HepG2 (cell line): ENCODE measurements around the gene KLF11. TPM values are rescaled to one million over a fixed set of nuclear protein-coding genes. Genes with fewer than 3 reads are reported as not detected.
"Not testable (repeated sequence)": the region's sequence is repeated elsewhere in the genome, so short reads cannot be mapped to it uniquely, and the experiment has no call there.

Experiments used
- ATAC-seq: fragments of 200-7000 bp; cut with Tn5 transposase; 3 replicates; pipeline ENCODE4 v1.9.1; 2020; ENCODE audit warnings: mild to moderate bottlenecking, moderate library complexity
- BruUV-seq: library from RNA; stranded (reverse); fragments of 400-500 nt; replicated peaks from 2 replicates; lab custom pipeline; 2021; lab: Mats Ljungman, UMichigan
- CTCF ChIA-PET: fragments of 300-600 bp; formaldehyde crosslinking; extraction: SDS; loops from one replicate; lab custom pipeline; 2021; ENCODE audit warnings: low total read pairs, inconsistent platforms, low intra/inter-chr PET ratio; lab: Yijun Ruan, JAX
- POLR2A ChIA-PET: fragments of 350-600 bp; sonication (Branson Sonifier 250); formaldehyde crosslinking; loops from one replicate; lab custom pipeline; 2020; ENCODE audit warnings: antibody characterized with exemption, inconsistent platforms; lab: Yijun Ruan, JAX
- DNase-seq: peaks from one replicate; pipeline ENCODE4 v3.0.0-alpha.2; 2015; ENCODE audit warnings: low spot score
- FAIRE-seq: peaks from 3 replicates; lab custom pipeline; 2011; peaks lifted over from hg19 to GRCh38; lab: Jason Lieb, UNC
- H2AFZ ChIP-seq: one replicate; pipeline ENCODE4 v1.6.1; 2011; ENCODE audit warnings: low read length, inconsistent platforms
- H3K27ac ChIP-seq: fragments of 300-600 bp; 3 replicates; pipeline ENCODE4 v1.8.0; 2011; ENCODE audit warnings: mixed run types, mild to moderate bottlenecking, mixed read lengths, low read length, inconsistent platforms; ENCODE audit not compliant: insufficient read depth; ENCODE audit errors: extremely low read length
- H3K27me3 ChIP-seq, 2 experiments: fragments of 200-600 bp in 1 of 2; 2 replicates in 1 of 2; 3 replicates in 1 of 2; pipeline versions ENCODE4 v1.6.0 to v1.8.0; 2011; ENCODE audit warnings: low read length in 2 of 2, mild to moderate bottlenecking in 2 of 2, moderate library complexity in 2 of 2, inconsistent platforms in 1 of 2; ENCODE audit not compliant: insufficient read depth in 2 of 2, control insufficient read depth in 1 of 2
- H3K36me3 ChIP-seq, 2 experiments: fragments of 200-600 bp in 1 of 2; replicated peaks in 1 of 2; 2 replicates in 1 of 2; 3 replicates in 1 of 2; pipeline versions ENCODE4 v1.5.1 to v1.8.0; 2011; ENCODE audit warnings: low read length in 2 of 2, inconsistent platforms in 1 of 2; ENCODE audit not compliant: insufficient read depth in 2 of 2, control insufficient read depth in 1 of 2
- H3K4me1 ChIP-seq: 2 replicates; pipeline ENCODE4 v1.5.1; 2012; ENCODE audit warnings: low read length, inconsistent platforms; ENCODE audit not compliant: insufficient read depth
- H3K4me2 ChIP-seq: 2 replicates; pipeline ENCODE4 v1.6.0; 2011; ENCODE audit warnings: low read depth, low read length, inconsistent platforms
- H3K4me3 ChIP-seq, 3 experiments: fragments of 200-600 bp in 1 of 3; sonication (generic), shearing (Covaris generic) in 1 of 3; replicated peaks in 1 of 3; 2 replicates each; pipeline ENCODE4 v1.5.1; 2011 to 2016; ENCODE audit warnings: low read length in 3 of 3, inconsistent platforms in 2 of 3, low read depth in 2 of 3, mild to moderate bottlenecking in 2 of 3, control low read depth in 1 of 3, mixed read lengths in 1 of 3; ENCODE audit not compliant: insufficient read depth in 1 of 3
- H3K79me2 ChIP-seq: one replicate; pipeline ENCODE4 v1.6.1; 2011; ENCODE audit warnings: low read length, inconsistent platforms; ENCODE audit not compliant: insufficient read depth
- H3K9ac ChIP-seq: 2 replicates; pipeline ENCODE4 v1.6.0; 2011; ENCODE audit warnings: mild to moderate bottlenecking, low read depth, low read length, inconsistent platforms; ENCODE audit not compliant: insufficient read depth
- H3K9me3 ChIP-seq: 2 replicates; pipeline ENCODE4 v1.5.1; 2012; ENCODE audit warnings: mild to moderate bottlenecking, low read length
- H4K20me1 ChIP-seq: 2 replicates; pipeline ENCODE4 v1.6.0; 2011; ENCODE audit warnings: inconsistent platforms, mild to moderate bottlenecking, low read length, moderate library complexity; ENCODE audit not compliant: insufficient read depth
- ATF7-NPFF ChIP-seq: sonication (generic); formaldehyde crosslinking; IDR thresholded peaks from 2 replicates; pipeline ENCODE4 v1.8.1; 2023; ENCODE audit warnings: mild to moderate bottlenecking, low read depth, missing genetic modification reagents, moderate library complexity
- MYC ChIP-seq: sonication (generic); formaldehyde crosslinking; IDR thresholded peaks from 2 replicates; pipeline ENCODE4 v1.9.0; 2021; ENCODE audit warnings: missing genetic modification reagents, borderline replicate concordance
- WGBS: methylation state at CpG from one replicate; pipeline ENCODE4 v1.1.6; 2017; ENCODE audit warnings: low lambda C conversion rate; 5-methylcytosine and 5-hydroxymethylcytosine counted together
- in situ Hi-C: cut with HindIII; loops from 2 replicates; pipeline ENCODE4 v1.10.0; 2017; ENCODE audit warnings: low pct_unique_long_range_greater_than_20kb; ENCODE audit not compliant: extremely low pct_ligation_motif_present
- intact Hi-C: fragments of 100-400 bp; cut with micrococcal nuclease; formaldehyde crosslinking; loops from one replicate; pipeline ENCODE4 v1.10.0; 2022; ENCODE audit not compliant: unreplicated experiment
- polyA plus RNA-seq, 8 experiments: library from polyadenylated mRNA; depleted of rRNA in 3 of 8; stranded (reverse) in 7 of 8; unstranded in 1 of 8; fragments of >200 nt; fragmentation: Illumina TruSeq in 4 of 8; extraction: Trizol in 4 of 8; gene quantifications; 2 replicates each; pipeline versions ENCODE4 v1.2.1 to v1.2.3, GENCODE V29; 2011 to 2016; ENCODE audit warnings: low read depth in 4 of 8, missing spikeins in 1 of 8, mixed read lengths in 1 of 8; ENCODE audit not compliant: insufficient read depth in 1 of 8
- total RNA-seq, 5 experiments: library from RNA; depleted of rRNA; stranded (reverse); fragments of >200 nt; fragmentation: Illumina TruSeq; extraction: Trizol; gene quantifications; 2 replicates each; pipeline ENCODE4 v1.2.3, GENCODE V29; 2016; ENCODE audit warnings: low read depth in 1 of 5

KLF11 gene
- total and polyA plus RNA-seq, 2 of the 13 experiments (the other 11 are each of a cell fraction or from before 2014, with no cell fraction given): 2.5 to 11.8 TPM

DNA sequence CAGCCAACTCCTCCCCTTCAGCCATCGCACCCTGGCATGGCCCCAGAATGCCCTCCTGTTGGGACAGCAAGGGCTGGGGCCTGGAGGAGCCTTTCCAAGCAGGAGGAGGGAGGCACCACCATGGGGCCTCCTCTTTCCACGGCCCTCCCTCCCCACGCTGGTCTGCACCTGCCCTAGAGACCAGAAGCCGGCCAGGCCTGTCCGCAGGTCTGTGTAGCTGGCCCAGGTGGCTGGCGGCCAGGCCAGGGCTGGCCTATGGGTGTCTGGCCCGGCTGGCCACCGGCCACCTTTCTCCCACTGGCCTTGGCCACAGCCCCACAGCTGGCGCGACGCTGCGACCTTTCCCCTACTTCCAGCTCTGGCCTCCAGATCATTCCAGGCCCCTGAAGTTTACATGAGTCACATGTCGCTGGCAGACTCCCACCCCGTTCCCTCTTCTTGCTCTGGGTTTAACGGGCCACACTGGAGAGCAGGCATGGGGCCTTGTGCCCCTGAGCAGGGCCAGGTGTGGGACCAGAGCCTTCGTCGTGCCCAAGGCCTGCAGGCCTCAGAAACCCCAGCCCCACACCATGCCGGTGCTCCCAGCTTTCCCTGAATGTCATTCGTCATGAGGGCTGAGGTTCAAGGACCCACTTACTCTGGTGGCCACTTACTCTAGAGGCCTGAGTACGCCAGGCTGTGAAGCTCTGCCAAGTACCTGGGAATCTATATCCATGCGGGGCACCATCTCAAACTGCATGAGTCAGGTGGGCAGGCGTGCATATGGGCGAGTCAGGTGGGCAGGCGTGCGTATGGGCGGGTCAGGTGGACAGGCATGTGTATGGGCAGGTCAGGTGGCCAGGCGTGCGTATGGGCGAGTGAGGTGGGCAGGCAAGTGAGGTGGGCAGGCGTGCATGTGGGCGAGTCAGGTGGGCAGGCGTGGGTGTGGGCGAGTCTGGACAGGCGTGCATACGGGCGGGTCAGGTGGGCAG, 33.3 kb upstream of the KLF11 start (continued):
- TF ChIP-seq ATF7-NPFF (CRISPR knock-in tag): 0 out of 2 replicates have a peak, but pooled peaks have one; percentile 28
- TF ChIP-seq MYC (CRISPR knock-in tag): peak; percentile 20; the same call in 1 of the 2 replicates

DNA sequence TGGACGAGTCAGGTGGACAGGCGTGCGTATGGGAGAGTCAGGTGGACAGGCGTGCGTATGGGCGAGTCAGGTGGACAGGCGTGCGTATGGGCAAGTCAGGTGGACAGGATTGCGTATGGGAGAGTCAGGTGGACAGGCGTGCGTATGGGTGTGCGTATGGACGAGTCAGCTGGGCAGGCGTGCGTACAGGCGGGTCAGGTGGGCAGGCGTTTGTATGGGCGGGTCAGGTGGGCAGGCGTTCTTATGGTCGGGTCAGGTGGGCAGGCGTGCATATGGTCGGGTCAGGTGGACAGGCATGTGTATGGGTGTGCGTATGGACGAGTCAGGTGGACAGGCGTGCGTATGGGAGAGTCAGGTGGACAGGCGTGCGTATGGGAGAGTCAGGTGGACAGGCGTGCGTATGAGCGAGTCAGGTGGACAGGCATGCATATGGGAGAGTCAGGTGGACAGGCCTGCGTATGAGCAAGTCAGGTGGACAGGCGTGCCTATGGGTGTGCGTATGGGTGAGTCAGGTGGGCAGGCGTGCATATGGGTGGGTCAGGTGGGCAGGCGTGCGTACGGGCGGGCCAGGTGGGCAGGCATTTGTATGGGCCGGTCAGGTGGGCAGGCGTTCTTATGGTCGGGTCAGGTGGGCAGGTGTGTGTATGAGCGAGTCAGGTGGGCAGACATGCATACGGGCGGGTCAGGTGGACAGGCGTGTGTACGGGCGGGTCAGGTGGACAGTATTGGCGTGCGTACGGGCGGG, 32.3 kb upstream of the KLF11 start:
- not testable (repeated sequence) for FAIRE-seq

DNA sequence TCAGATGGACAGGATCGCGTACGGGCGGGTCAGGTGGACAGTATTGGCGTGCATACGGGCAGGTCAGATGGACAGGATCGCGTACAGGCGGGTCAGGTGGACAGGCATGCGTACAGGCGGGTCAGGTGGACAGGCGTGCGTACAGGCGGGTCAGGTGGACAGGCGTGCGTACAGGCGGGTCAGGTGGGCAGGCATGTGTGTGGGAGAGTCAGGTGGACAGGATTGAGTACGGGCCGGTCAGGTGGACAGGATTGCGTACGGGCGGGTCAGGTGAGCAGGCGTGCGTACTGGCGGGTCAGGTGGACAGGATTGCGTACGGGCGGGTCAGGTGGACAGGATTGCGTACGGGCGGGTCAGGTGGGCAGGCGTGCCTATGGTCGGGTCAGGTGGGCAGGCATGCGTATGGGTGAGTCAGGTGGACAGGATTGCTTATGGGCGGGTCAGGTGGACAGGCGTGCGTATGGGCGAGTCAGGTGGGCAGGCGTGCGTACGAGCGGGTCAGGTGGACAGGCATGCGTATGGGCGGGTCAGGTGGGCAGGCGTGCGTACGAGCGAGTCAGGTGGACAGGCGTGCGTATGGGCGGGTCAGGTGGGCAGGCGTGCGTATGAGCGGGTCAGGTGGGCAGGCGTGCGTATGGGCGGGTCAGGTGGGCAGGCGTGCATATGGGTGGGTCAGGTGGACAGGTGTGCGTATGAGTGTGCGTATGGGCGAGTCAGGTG, 31.6 kb upstream of the KLF11 start:
- H3K4me2 ChIP-seq, FAIRE-seq, DNase-seq, H3K27ac ChIP-seq, H4K20me1 ChIP-seq, CTCF ChIA-PET, intact Hi-C loops, in situ Hi-C loops, H2AFZ ChIP-seq, ATAC-seq, H3K36me3 ChIP-seq, BruUV-seq, H3K9ac ChIP-seq, H3K9me3 ChIP-seq, H3K4me3 ChIP-seq, H3K79me2 ChIP-seq, POLR2A ChIA-PET: not testable (repeated sequence)
- 85% methylated on average over 54 of the region's 61 CpGs for WGBS
- peaks cover 28% of the 10 kb centered on the region for H3K4me1 ChIP-seq
- H3K27me3 ChIP-seq: peaks cover 0 to 13% of the 10 kb centered on the region in 2 experiments; a peak in 2 of 5 replicates

More for the DNA sequence above, 32.3 kb upstream of the KLF11 start:
- CTCF ChIA-PET, H3K27me3 ChIP-seq, ATAC-seq, H4K20me1 ChIP-seq, intact Hi-C loops, POLR2A ChIA-PET, H3K36me3 ChIP-seq, H3K79me2 ChIP-seq, DNase-seq, H3K9me3 ChIP-seq, H3K4me3 ChIP-seq, H3K9ac ChIP-seq, H3K4me2 ChIP-seq, H3K27ac ChIP-seq, BruUV-seq, in situ Hi-C loops, H2AFZ ChIP-seq: not testable (repeated sequence)
- WGBS: 85% methylated on average over 52 of the region's 52 CpGs
- peaks cover 27% of the 10 kb centered on the region for H3K4me1 ChIP-seq

DNA sequence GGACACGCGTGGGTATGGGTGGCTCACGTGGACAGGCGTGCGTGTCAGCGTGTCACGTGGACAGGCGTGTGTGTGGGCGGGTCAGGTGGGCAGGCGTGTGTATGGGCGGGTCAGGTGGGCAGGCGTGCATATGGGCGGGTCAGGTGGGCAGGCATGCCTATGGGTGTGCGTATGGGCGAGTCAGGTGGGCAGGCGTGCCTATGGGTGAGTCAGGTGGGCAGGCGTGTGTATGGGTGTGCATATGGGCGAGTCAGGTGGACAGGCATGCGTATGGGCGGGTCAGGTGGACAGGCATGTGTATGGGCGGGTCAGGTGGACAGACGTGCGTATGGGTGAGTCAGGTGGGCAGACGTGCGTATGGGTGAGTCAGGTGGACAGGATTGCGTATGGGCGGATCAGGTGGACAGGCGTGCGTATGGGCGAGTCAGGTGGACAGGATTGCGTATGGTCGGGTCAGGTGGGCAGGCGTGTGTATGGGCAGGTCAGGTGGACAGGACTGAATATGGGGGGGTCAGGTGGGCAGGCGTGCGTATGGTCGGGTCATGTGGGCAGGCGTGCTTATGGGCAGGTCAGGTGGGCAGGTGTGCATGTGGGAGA, 30.9 kb upstream of the KLF11 start:
- Histone ChIP-seq H3K27me3 (peaks cover 2 to 20% of the 10 kb centered on the region in 2 experiments; a peak in 3 of 5 replicates), H3K4me1 (peaks cover 34% of the 10 kb centered on the region)
- H4K20me1 ChIP-seq, in situ Hi-C loops, H3K9me3 ChIP-seq, FAIRE-seq, H3K79me2 ChIP-seq, ATAC-seq, H2AFZ ChIP-seq, H3K4me3 ChIP-seq, H3K4me2 ChIP-seq, BruUV-seq, POLR2A ChIA-PET, H3K36me3 ChIP-seq, CTCF ChIA-PET, DNase-seq, intact Hi-C loops, H3K27ac ChIP-seq, H3K9ac ChIP-seq: not testable (repeated sequence)
- WGBS: 75% methylated on average over 35 of the region's 37 CpGs
